DOHH2 (cell line): Measurements from ENCODE around the gene ARMC9.

Source experiments
- H3F3A ChIP-seq: fragments of 200-600 bp; sonication (generic), shearing (Covaris generic); 2 replicates; pipeline ENCODE4 v1.6.0; 2016; ENCODE audit warnings: antibody characterized with exemption, mild to moderate bottlenecking; ENCODE audit not compliant: control insufficient read depth, insufficient read depth
- H3K27ac ChIP-seq: fragments of 200-600 bp; sonication (generic); 2 replicates; pipeline ENCODE4 v1.5.1; 2014; ENCODE audit warnings: low read depth, mild to moderate bottlenecking, low read length, moderate library complexity
- H3K27me3 ChIP-seq: fragments of 200-600 bp; sonication (generic); 2 replicates; pipeline ENCODE4 v1.6.1; 2014; ENCODE audit warnings: mild to moderate bottlenecking, low read length, mixed read lengths; ENCODE audit not compliant: control insufficient read depth
- H3K36me3 ChIP-seq: fragments of 200-600 bp; sonication (generic); 2 replicates; pipeline ENCODE4 v1.6.1; 2014; ENCODE audit warnings: mild to moderate bottlenecking, low read length, moderate library complexity, mixed read lengths; ENCODE audit not compliant: control insufficient read depth
- H3K4me1 ChIP-seq: fragments of 200-600 bp; sonication (generic); 2 replicates; pipeline ENCODE4 v1.6.1; 2014; ENCODE audit warnings: mild to moderate bottlenecking, low read length, mixed read lengths; ENCODE audit not compliant: control insufficient read depth
- H3K4me2 ChIP-seq: fragments of 200-600 bp; sonication (generic); 2 replicates; pipeline ENCODE4 v1.6.0; 2014; ENCODE audit warnings: mild to moderate bottlenecking, low read length, moderate library complexity
- H3K4me3 ChIP-seq: fragments of 200-600 bp; sonication (generic); 2 replicates; pipeline ENCODE4 v1.5.1; 2014; ENCODE audit warnings: mild to moderate bottlenecking, low read length, mixed read lengths
- H3K79me2 ChIP-seq: fragments of 200-600 bp; sonication (generic); 2 replicates; pipeline ENCODE4 v1.6.1; 2014; ENCODE audit warnings: mild to moderate bottlenecking, low read length, mixed read lengths; ENCODE audit not compliant: control insufficient read depth
- H3K9me2 ChIP-seq: fragments of 200-600 bp; sonication (generic); replicated peaks from 2 replicates; pipeline ENCODE4 v1.6.1; 2014; ENCODE audit warnings: mild to moderate bottlenecking, low read length, mixed read lengths; ENCODE audit not compliant: control insufficient read depth
- H3K9me3 ChIP-seq: fragments of 200-600 bp; sonication (generic); 2 replicates; pipeline ENCODE4 v1.6.1; 2014; ENCODE audit warnings: antibody characterized with exemption, low read length, mixed read lengths; ENCODE audit not compliant: control insufficient read depth, insufficient read depth
- H4K20me1 ChIP-seq: fragments of 200-600 bp; sonication (generic); 2 replicates; pipeline ENCODE4 v1.6.0; 2014; ENCODE audit warnings: low read depth, mild to moderate bottlenecking, antibody characterized with exemption, low read length, moderate library complexity; ENCODE audit not compliant: control insufficient read depth, insufficient read depth
- CTCF ChIP-seq: fragments of 200-600 bp; sonication (generic); IDR thresholded peaks from one replicate; pipeline ENCODE4 v1.5.1; 2014; ENCODE audit warnings: antibody characterized with exemption, mild to moderate bottlenecking, low read depth, low read length; ENCODE audit not compliant: poor library complexity, severe bottlenecking
- EZH2phosphoT487 ChIP-seq: fragments of 200-600 bp; sonication (generic); IDR thresholded peaks from 2 replicates; pipeline ENCODE4 v1.6.1; 2017; ENCODE audit warnings: borderline replicate concordance, mild to moderate bottlenecking, antibody characterized with exemption, low read length, moderate library complexity, mixed read lengths

ARMC9 gene

DNA sequence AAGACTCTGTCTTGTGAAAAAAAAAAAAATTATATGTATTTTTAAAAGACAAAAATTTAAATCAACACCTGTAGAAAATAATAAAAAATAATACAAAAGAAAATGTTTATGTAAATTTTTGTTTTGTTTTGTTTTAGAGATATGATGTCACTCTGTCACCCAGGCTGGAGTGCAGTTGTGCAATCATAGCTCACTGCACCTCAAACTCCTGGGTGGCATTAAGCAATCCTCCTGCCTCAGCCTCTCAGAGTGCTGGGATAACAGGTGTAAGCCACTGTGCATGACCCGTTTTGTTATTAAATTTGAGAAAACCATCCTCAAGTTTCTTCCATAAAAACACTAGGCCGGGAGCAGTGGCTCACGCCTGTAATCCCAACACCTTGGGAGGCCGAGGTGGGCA, 140.9 kb downstream of the ARMC9 start:
- H3K9me2 ChIP-seq, result no peaks in the 10 kb centered on the region

DNA sequence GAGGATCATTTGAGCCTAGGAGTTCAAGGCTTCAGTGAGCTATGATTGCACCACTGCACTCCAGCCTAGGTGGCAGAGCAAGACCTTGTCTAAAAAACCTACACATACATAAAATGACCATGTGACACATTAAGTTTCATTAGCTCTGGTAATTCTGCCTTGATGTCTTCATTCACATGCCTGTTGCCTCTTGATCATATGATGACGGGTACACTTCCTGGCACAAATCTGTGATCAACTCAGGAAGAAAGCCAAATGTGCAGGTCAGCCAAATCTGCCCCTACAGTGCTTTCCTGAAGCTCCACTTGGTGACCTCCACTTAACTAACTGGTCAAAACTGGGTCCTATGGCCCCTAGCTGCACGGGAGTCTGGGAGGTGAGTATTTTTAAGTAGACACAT, 142.7 kb downstream of the ARMC9 start:
- no peak for TF ChIP-seq CTCF
- TF ChIP-seq EZH2phosphoT487, result no peak
- Histone ChIP-seq H3K36me3 (no peaks in the 10 kb centered on the region), H3K4me2 (no peak overlapping the region), H4K20me1 (no peaks in the 10 kb centered on the region), H3K27ac (no peak overlapping the region), H3K79me2 (no peaks in the 10 kb centered on the region), H3K9me2 (no peaks in the 10 kb centered on the region), H3K9me3 (no peaks in the 10 kb centered on the region), H3K27me3 (no peaks in the 10 kb centered on the region), H3K4me3 (no peak overlapping the region), H3K4me1 (peaks cover 15% of the 10 kb centered on the region), H3F3A (no peaks in the 10 kb centered on the region)

More for the DNA sequence above, 140.9 kb downstream of the ARMC9 start:
- H3F3A ChIP-seq, result no peaks in the 10 kb centered on the region
- TF ChIP-seq CTCF (no peak), EZH2phosphoT487 (no peak)
- H3K9me3 ChIP-seq, result no peaks in the 10 kb centered on the region
- H3K79me2 ChIP-seq, result no peaks in the 10 kb centered on the region
- no peaks in the 10 kb centered on the region for H3K36me3 ChIP-seq
- peaks cover 3% of the 10 kb centered on the region for H3K4me1 ChIP-seq
- H3K4me2 ChIP-seq, result no peak overlapping the region
- H3K27me3 ChIP-seq, result no peaks in the 10 kb centered on the region
- no peak overlapping the region for H3K4me3 ChIP-seq
- H3K27ac ChIP-seq, result no peak overlapping the region
- H4K20me1 ChIP-seq, result no peaks in the 10 kb centered on the region

DNA sequence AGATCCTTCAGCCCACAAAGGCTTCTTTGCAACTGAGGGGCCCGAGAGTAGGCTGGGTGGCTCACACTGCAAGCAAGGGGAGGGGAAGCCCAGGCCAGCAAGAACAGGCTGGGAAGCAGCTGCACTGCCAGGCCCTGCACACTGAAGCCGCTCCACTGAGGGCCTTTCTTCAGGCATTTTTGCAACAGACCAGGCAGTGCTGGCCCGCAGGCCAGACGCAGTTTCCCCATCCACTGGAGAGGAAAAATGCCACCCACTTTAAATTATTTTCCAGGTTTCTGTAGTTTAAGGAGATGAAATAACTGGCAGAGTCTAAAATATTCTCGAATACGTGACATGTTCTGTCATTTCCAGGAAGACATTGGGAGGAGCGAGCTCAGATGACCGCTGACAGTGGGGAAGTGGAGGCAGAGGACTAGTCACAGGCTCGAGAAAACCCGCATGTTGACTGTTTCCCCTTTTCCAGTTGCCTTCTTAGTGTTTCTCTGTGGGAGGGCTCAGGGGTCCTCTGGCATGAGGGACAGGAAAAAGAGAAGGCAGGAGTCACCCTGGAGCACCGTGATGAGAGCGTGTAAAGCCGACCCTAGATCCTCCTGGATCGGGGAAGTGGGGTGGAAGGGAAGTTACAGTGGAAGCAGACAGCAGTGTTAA, 143.8 kb downstream of the ARMC9 start:
- Histone ChIP-seq H4K20me1 (no peaks in the 10 kb centered on the region), H3K4me1 (peaks cover 15% of the 10 kb centered on the region), H3K4me2 (no peak overlapping the region), H3K9me2 (no peaks in the 10 kb centered on the region), H3K27me3 (no peaks in the 10 kb centered on the region), H3K9me3 (no peaks in the 10 kb centered on the region), H3K79me2 (no peaks in the 10 kb centered on the region), H3F3A (no peaks in the 10 kb centered on the region), H3K4me3 (no peak overlapping the region), H3K27ac (no peak overlapping the region), H3K36me3 (no peaks in the 10 kb centered on the region)
- TF ChIP-seq EZH2phosphoT487 (no peak), CTCF (no peak)
